Activated naive CD4-positive, alpha-beta T cell treated with anti-CD3 and anti-CD28 coated beads for 36 hours (primary cell): ENCODE results near the gene SLC37A1. TPM values are rescaled to one million over a fixed set of nuclear protein-coding genes. Genes with fewer than 3 reads are reported as not detected.

Experiments
- CTCF ChIA-PET: fragments of 350-600 bp; sonication (Branson Sonifier 250); formaldehyde crosslinking; loops from one replicate; lab custom pipeline; 2021; ENCODE audit warnings: antibody characterized with exemption; lab: Charles Lee
- DNase-seq: peaks from one replicate; pipeline ENCODE4 v3.0.0-alpha.2; 2020
- H3K27ac Mint-ChIP-seq: one replicate; pipeline ENCODE4 v1.8.0; 2021; ENCODE audit warnings: mild to moderate bottlenecking, mixed read lengths
- H3K27me3 Mint-ChIP-seq: one replicate; pipeline ENCODE4 v1.8.0; 2021; ENCODE audit warnings: low read depth, mixed read lengths
- H3K36me3 Mint-ChIP-seq: one replicate; pipeline ENCODE4 v1.8.0; 2021; ENCODE audit warnings: low read depth, mixed read lengths
- H3K4me1 Mint-ChIP-seq: one replicate; pipeline ENCODE4 v1.8.0; 2021; ENCODE audit warnings: low read depth, mixed read lengths
- H3K4me3 Mint-ChIP-seq: one replicate; pipeline ENCODE4 v1.8.0; 2021; ENCODE audit warnings: mild to moderate bottlenecking, moderate library complexity, mixed read lengths
- H3K9me3 Mint-ChIP-seq: one replicate; pipeline ENCODE4 v1.8.0; 2021; ENCODE audit warnings: mixed read lengths
- intact Hi-C: fragments of 100-400 bp; cut with micrococcal nuclease; formaldehyde crosslinking; loops from one replicate; pipeline ENCODE4 v1.15.1; 2023
- total RNA-seq, 2 experiments: library from RNA; stranded (reverse); gene quantifications; one replicate each; pipeline ENCODE4 v1.2.3, GENCODE V29; 2021

Gene SLC37A1
- total RNA-seq, 2 experiments from 2014 or later = 18.4 to 18.7 TPM

DNA sequence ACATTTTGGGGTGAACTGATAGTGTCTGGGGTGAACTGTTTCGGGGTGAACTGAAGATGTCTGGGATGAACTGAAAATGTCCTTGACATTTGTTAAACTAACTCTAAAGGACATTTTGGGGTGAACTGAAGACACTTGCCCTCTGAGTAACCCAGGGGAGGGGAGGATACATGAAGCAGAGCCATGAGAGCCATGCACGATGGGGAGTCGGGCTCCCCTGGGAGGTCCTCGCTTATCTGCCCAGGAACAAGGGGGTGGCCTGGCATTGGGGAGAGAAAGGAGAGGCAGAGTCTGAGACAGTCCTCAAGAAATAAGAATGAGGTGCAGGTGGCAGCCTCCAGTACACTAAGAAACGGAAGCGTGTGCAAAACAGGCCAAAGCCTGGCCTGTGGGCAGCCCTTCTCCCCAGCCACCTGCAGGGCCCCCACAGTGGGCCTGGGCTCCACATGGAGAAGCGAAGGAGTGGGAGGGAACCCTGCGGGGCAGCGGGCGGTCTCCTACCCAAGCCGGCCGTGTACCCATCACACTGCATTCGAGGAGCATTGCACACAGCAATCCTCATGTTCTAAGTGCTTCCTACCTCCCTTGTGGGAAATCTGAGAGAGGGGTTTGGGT is 41.8 kb upstream of the SLC37A1 start:
- CTCF ChIA-PET = no interaction called here
- no peak for DNase-seq

DNA sequence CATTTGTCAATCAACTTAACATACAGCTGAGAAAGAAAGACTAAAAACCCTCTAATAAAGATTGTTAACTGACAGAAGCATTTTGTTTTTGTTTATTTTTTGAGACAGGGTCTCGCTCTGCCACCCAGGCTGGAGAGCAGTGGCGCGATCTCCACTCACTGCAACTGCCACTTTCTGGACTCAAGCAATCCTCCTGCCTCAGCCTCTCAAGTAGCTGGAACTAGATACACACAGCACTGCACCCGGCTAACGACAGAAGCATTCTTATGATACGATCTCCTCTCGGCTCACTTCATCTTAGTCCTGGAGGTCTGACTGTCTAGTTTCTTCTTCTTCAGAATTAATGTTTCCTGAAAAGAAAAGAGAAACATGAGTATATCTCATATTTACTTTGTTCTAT is 41.1 kb upstream of the SLC37A1 start:
- Mint-ChIP-seq H3K36me3 (no peaks in the 10 kb centered on the region), H3K27ac (no peak overlapping the region), H3K4me3 (no peak overlapping the region), H3K27me3 (no peaks in the 10 kb centered on the region), H3K4me1 (no peaks in the 10 kb centered on the region), H3K9me3 (no peaks in the 10 kb centered on the region)
- DNase-seq = no peak
- CTCF ChIA-PET = no interaction called here
- intact Hi-C loops = no loop called here

More for the DNA sequence above, 41.8 kb upstream of the SLC37A1 start:
- Mint-ChIP-seq H3K9me3 (no peaks in the 10 kb centered on the region), H3K36me3 (no peaks in the 10 kb centered on the region), H3K4me3 (no peak overlapping the region), H3K27ac (no peak overlapping the region), H3K27me3 (no peaks in the 10 kb centered on the region), H3K4me1 (no peaks in the 10 kb centered on the region)
- intact Hi-C loops = no loop called here

DNA sequence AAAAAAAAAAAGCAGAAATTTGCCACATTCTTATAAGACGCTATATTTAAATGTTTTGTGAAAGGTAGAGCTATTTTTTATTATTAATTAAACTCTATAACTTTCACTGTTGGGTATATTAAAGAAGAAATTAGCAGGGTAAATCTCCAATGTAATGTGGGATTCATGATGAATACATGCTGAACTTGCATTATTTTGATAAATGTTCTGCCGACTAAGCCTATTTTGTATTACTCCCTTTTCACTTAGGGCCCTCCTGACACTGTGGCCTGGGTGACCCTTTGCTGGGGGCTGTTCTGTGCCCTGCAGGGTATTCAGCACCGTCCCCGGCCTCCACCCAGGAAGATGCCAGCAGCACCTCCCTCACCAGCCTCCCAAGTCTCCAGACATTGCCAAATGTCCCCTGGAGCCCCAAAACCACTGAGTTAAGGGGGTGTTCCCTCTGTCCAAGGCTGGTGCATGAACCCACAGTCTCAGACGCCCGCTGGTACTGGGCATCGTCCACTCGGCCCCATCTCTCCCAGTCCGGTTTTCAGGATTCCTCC is 40.1 kb upstream of the SLC37A1 start:
- no peak for DNase-seq
- CTCF ChIA-PET = no interaction called here
- H3K27ac Mint-ChIP-seq = no peak overlapping the region
- no peak overlapping the region for H3K4me3 Mint-ChIP-seq
- no peaks in the 10 kb centered on the region for H3K4me1 Mint-ChIP-seq
- H3K36me3 Mint-ChIP-seq = no peaks in the 10 kb centered on the region
- intact Hi-C loops = no loop called here
- H3K27me3 Mint-ChIP-seq = no peaks in the 10 kb centered on the region
- H3K9me3 Mint-ChIP-seq = no peaks in the 10 kb centered on the region

DNA sequence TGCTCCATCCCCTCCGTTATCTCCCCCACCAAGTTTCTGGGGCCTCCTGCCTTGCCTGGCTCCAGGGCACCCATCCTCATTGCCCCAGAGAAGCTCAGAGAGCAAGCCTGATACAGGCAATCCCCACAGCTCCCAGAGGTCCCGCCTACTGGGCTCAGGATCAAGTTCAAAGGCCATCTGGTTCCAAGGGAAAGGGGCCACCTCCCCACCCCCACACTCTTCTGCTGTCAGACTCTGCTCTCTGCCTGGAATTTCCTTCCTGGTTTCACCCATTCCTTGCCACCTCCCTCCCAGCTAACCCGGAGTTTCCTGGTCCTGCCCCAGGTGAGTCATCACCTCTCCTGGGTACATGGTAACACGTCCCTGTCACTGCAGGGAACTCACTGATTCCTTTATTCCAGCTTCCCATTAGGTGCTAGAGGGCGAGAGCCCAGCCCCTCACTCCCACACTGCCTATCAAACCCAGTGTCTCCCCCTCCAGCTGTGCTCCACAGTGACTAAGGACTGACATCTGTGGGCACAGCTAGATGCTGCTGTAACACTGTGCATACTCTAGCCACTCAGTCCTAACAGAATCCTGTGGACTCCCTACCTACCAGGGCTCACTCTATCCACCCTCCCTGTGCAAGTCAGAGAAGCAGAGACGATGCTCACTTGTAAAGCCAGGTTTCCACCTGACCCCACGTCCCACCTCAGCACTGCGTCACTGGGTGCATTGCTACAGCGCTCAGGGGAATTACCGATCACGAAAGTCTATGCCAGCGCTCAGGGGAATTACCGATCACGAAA is 39.4 kb upstream of the SLC37A1 start:
- Mint-ChIP-seq H3K27me3 (no peaks in the 10 kb centered on the region), H3K36me3 (no peaks in the 10 kb centered on the region), H3K27ac (no peak overlapping the region), H3K4me3 (no peak overlapping the region), H3K4me1 (no peaks in the 10 kb centered on the region), H3K9me3 (no peaks in the 10 kb centered on the region)
- DNase-seq = no peak
- CTCF ChIA-PET = interaction anchor here (0.5 kb wide), 1 partner anchor 563 kb away, joined by 3 read pairs; no protein-coding TSS in a partner anchor
- intact Hi-C loops = no loop called here

DNA sequence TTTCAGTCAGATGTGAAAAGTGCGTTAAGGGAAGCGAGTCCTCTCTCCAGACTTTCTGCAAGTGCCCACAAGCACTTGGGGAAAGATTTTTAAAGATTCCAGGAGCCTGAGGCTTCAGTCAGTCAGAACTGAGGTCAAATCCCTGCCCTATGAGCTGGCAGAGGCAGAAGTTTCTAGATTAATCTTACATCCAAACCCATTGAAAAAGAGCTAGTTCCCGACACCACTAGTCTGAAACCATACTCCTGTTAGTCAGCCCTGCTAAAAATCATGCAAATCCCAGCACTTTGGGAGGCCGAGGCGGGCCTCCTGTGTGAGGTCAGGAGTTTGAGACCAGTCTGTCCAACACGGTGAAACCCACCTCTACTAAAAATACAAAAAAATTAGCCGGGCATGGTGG is 38.6 kb upstream of the SLC37A1 start:
- intact Hi-C loops = no loop called here

DNA sequence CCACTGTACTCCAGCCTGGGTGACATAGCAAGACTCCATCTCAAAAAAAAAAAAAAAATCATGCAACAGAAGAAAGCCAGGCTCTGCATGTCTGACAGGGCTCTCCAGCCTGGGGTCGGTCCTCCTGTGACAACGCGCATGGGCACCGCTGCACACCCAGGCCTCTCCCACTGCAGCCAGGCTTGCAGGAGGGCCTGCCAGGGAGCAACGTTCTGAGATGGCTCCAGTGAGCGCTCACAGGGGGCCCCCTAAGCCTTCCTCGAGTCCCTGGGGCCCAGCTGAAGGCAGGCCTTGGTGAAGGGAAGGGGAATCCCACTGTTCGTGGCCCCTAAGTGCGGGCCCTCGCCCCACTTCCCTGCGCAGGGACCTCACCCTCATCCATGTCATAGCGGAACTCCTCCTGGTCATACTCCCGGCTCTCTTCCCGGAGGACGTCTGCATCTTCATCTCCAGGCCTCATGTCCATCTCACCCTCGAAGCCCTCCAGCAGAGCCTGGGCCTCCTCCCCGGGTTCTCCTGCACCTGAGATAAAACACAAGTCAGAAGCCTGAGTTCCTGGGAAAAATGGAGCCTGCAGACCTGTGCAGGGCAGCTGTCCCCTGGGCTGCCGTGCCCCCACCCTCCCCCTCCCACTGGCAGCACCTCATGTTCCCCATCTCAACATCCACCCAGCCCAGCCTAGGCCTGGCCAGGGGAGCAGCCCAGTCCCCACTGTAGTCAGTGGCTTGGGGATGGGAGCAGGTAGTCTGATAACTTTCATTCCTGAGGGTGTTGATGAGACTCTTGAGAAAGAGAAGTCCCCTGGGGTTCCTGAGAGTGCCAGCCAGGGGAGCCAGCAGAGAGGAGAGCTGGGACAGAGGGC is 37.9 kb upstream of the SLC37A1 start:
- Mint-ChIP-seq H3K4me1 (no peaks in the 10 kb centered on the region), H3K4me3 (no peak overlapping the region), H3K36me3 (no peaks in the 10 kb centered on the region), H3K27ac (no peak overlapping the region), H3K27me3 (no peaks in the 10 kb centered on the region), H3K9me3 (no peaks in the 10 kb centered on the region)
- DNase-seq = no peak
- CTCF ChIA-PET = no interaction called here
- intact Hi-C loops = no loop called here

More for the DNA sequence above, 38.6 kb upstream of the SLC37A1 start:
- no peak overlapping the region for H3K27ac Mint-ChIP-seq
- H3K36me3 Mint-ChIP-seq = no peaks in the 10 kb centered on the region
- CTCF ChIA-PET = no interaction called here
- H3K9me3 Mint-ChIP-seq = no peaks in the 10 kb centered on the region
- no peak for DNase-seq
- no peaks in the 10 kb centered on the region for H3K4me1 Mint-ChIP-seq
- H3K4me3 Mint-ChIP-seq = no peak overlapping the region
- H3K27me3 Mint-ChIP-seq = no peaks in the 10 kb centered on the region

DNA sequence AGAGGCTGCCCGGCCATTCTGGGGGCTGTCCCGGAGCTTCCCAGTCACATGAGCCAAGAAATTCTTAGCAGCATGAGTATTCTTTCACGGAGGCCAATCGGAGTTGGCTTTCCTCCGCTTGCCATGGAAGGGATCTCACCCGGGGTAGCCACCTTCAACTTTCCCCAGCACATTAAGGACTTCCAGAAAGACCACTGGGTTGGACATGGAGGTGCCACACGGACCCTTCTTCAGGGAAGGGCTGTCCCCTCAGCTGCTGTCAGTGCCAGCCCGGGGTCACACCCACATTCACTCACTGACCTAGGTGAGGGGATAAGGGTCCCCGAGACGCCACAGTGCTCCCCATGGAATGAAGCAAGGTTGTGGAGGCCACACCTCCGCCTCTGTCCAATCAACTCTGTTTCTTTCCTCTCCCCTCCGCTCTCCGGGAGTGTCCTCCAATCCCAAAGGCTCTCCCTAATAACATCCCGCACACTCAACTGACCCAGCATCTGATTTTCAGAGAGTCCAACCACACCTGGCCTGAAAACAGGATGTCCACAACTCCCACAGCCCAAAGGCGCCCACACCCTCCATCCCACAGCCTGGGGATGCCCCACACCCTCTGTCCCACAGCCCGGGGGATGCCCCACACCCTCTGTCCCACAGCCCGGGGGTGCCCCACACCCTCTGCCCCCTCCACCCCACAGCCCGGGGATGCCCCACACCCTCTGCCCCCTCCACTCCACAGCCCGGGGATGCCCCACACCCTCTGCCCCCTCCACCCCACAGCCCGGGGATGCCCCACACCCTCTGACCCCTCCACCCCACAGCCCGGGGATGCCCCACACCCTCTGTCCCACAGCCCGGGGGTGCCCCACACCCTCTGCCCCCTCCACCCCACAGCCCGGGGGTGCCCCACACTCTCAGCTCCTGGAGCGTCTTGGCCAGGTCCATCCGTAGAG is 37.0 kb upstream of the SLC37A1 start:
- Mint-ChIP-seq H3K4me1 (no peaks in the 10 kb centered on the region), H3K4me3 (no peak overlapping the region), H3K27ac (no peak overlapping the region), H3K27me3 (no peaks in the 10 kb centered on the region), H3K9me3 (no peaks in the 10 kb centered on the region), H3K36me3 (no peaks in the 10 kb centered on the region)
- intact Hi-C loops = no loop called here
- CTCF ChIA-PET = interaction anchor here (0.8 kb wide), 1 partner anchor 9 kb away, joined by 3 read pairs; no protein-coding TSS in a partner anchor
- DNase-seq = no peak

DNA sequence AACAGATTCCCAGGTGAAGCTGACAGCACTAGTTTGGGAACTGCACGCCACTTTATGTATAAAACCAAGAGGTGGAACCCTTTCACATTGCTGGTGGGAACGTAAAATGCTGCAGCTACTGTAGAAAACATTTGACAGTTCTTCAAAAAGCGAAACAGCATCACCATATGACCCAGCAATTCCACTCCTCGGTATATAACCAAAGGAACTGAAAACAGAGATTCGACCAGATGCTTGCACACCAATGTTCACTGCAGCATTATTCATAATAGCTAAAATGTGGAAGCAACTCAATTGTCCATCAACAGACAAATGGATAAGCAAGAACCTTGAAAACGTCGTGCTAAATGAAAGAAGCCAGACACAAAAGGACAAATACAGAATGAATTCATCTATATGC is 35.1 kb upstream of the SLC37A1 start:
- intact Hi-C loops = no loop called here
- H3K4me1 Mint-ChIP-seq = no peaks in the 10 kb centered on the region
- no peaks in the 10 kb centered on the region for H3K36me3 Mint-ChIP-seq
- H3K27me3 Mint-ChIP-seq = no peaks in the 10 kb centered on the region
- no peaks in the 10 kb centered on the region for H3K9me3 Mint-ChIP-seq
- no peak overlapping the region for H3K4me3 Mint-ChIP-seq
- DNase-seq = no peak
- no peak overlapping the region for H3K27ac Mint-ChIP-seq
- CTCF ChIA-PET = interaction anchor here (0.6 to 1.1 kb wide), 2 partner anchors 12 to 15 kb away, joined by 3 to 4 read pairs; no protein-coding TSS in a partner anchor

DNA sequence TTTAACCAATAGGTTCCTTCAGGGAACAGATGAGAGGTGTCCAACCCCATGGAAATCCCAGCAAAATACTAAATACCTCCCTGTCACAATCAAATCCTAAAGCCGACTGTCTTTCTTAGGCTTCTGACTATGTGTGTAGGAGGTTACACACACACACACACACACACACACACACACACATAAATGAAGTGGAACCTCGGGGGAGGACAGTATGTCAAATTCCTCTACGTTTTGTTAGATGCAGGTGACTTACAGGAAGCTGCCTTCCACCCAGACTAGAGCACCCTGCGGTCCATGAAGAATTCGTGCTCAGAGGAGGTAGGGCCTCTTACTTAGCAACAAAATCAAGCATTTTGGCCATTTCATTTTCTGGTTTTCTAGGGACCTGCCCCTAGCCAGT is 34.1 kb upstream of the SLC37A1 start:
- no peak for DNase-seq
- H3K9me3 Mint-ChIP-seq = no peaks in the 10 kb centered on the region
- no peak overlapping the region for H3K4me3 Mint-ChIP-seq
- CTCF ChIA-PET = no interaction called here
- no peaks in the 10 kb centered on the region for H3K4me1 Mint-ChIP-seq
- no peaks in the 10 kb centered on the region for H3K36me3 Mint-ChIP-seq
- intact Hi-C loops = no loop called here
- no peaks in the 10 kb centered on the region for H3K27me3 Mint-ChIP-seq
- no peak overlapping the region for H3K27ac Mint-ChIP-seq

DNA sequence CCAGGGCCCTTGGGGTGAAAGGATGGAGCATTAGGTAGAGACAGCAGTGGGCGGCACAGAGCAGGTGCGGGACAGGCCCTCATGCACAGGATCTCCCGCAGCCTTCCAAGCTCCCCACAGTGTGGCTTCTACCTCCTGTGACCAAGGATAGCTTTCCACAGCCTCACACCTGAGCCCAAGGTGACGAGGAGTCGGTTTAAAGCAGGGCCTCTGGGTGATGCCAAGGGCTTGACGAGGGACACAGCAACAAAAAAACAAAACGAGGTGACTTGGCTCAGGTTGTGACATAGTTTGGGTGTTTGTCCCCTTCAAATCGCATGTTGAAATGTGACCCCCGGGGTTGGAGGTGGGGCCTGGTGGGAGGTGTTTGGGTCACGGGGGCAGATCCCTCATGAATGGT is 32.9 kb upstream of the SLC37A1 start:
- intact Hi-C loops = no loop called here
- CTCF ChIA-PET = interaction anchor here (1.5 kb wide), 1 partner anchor 171 kb away, joined by 3 read pairs; no protein-coding TSS in a partner anchor
- no peaks in the 10 kb centered on the region for H3K36me3 Mint-ChIP-seq
- no peaks in the 10 kb centered on the region for H3K9me3 Mint-ChIP-seq
- no peak for DNase-seq
- no peaks in the 10 kb centered on the region for H3K27me3 Mint-ChIP-seq
- H3K4me3 Mint-ChIP-seq = no peak overlapping the region
- no peak overlapping the region for H3K27ac Mint-ChIP-seq
- no peaks in the 10 kb centered on the region for H3K4me1 Mint-ChIP-seq

DNA sequence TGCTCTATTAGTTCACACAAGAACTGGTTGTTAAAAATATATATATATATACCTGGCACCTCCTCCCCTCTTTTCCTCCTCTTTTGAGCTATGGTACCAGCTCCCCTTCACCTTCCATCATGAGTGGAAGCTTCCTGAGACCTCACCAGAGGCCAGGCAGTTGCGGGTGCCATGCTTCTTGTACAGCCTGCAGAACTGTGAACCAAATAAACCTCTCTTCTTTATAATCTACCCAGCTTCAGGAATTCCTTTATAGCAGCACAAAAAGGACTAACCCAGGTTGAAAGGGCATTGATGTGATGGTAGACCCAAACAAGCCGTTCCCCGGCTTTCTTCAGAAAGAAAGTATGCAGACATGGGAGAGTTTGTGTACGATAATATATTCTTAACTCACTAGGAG is 32.5 kb upstream of the SLC37A1 start:
- Mint-ChIP-seq H3K4me1 (no peaks in the 10 kb centered on the region), H3K4me3 (no peak overlapping the region), H3K9me3 (no peaks in the 10 kb centered on the region), H3K27me3 (no peaks in the 10 kb centered on the region), H3K27ac (no peak overlapping the region), H3K36me3 (no peaks in the 10 kb centered on the region)
- intact Hi-C loops = no loop called here
- CTCF ChIA-PET = interaction anchor here (1.5 kb wide), 1 partner anchor 171 kb away, joined by 3 read pairs; no protein-coding TSS in a partner anchor
- no peak for DNase-seq
